Ishikawa (cell line): ENCODE results near the gene SEC63.

Experiments
- CEBPB ChIP-seq: IDR thresholded peaks from 2 replicates; pipeline ENCODE4 v1.6.1; 2012
- CREB1 ChIP-seq: IDR thresholded peaks from 2 replicates; pipeline ENCODE4 v1.6.1; 2012; ENCODE audit warnings: low read depth
- EGR1 ChIP-seq: IDR thresholded peaks from 2 replicates; pipeline ENCODE4 v1.6.1; 2012
- EP300 ChIP-seq: IDR thresholded peaks from 2 replicates; pipeline ENCODE4 v1.6.1; 2012; ENCODE audit warnings: borderline replicate concordance
- FOXM1 ChIP-seq: IDR thresholded peaks from 2 replicates; pipeline ENCODE4 v1.6.1; 2012; ENCODE audit warnings: low read depth, borderline replicate concordance
- MAX ChIP-seq: IDR thresholded peaks from 2 replicates; pipeline ENCODE4 v1.6.1; 2012
- NFIC ChIP-seq: IDR thresholded peaks from 2 replicates; pipeline ENCODE4 v1.6.1; 2012
- RAD21 ChIP-seq: IDR thresholded peaks from 2 replicates; pipeline ENCODE4 v1.6.1; 2012; ENCODE audit warnings: low read depth
- REST ChIP-seq: IDR thresholded peaks from 2 replicates; pipeline ENCODE4 v1.6.1; 2012; ENCODE audit warnings: low read depth, mild to moderate bottlenecking
- TAF1 ChIP-seq: IDR thresholded peaks from 2 replicates; pipeline ENCODE4 v1.6.1; 2012; ENCODE audit warnings: low read depth, mild to moderate bottlenecking
- TCF12 ChIP-seq: IDR thresholded peaks from 2 replicates; pipeline ENCODE4 v1.6.1; 2012; ENCODE audit warnings: low read depth
- TEAD4 ChIP-seq: IDR thresholded peaks from 2 replicates; pipeline ENCODE4 v1.6.1; 2012
- USF1 ChIP-seq: IDR thresholded peaks from 2 replicates; pipeline ENCODE4 v1.6.1; 2012
- YY1 ChIP-seq: IDR thresholded peaks from 2 replicates; pipeline ENCODE4 v1.6.1; 2012; ENCODE audit warnings: low read depth
- ZBTB7A ChIP-seq: IDR thresholded peaks from 2 replicates; pipeline ENCODE4 v1.6.1; 2012; ENCODE audit warnings: low read depth

The SEC63 gene

GRCh38 chr6:107819217-107819616, 138.8 kb downstream of the SEC63 start:
- TF ChIP-seq RAD21 = no peak
- no peak for TF ChIP-seq REST
- no peak for TF ChIP-seq TAF1
- TF ChIP-seq FOXM1 = no peak
- no peak for TF ChIP-seq TEAD4
- TF ChIP-seq CREB1 = no peak
- TF ChIP-seq TCF12 = no peak
- TF ChIP-seq YY1 = no peak
- TF ChIP-seq CEBPB = no peak
- no peak for TF ChIP-seq EGR1
- TF ChIP-seq USF1 = no peak
- TF ChIP-seq NFIC = no peak
- TF ChIP-seq ZBTB7A = no peak
- no peak for TF ChIP-seq MAX
- TF ChIP-seq EP300 = no peak

- TF ChIP-seq REST (no peak), NFIC (no peak), ZBTB7A (no peak), EP300 (no peak), CEBPB (no peak), TAF1 (no peak), USF1 (no peak), TCF12 (no peak), MAX (no peak), RAD21 (no peak), YY1 (no peak), FOXM1 (no peak), TEAD4 (no peak), EGR1 (no peak), CREB1 (no peak)
Observed at GRCh38 chr6:107818272-107818671, 139.7 kb downstream of the SEC63 start.

GRCh38 chr6:107817784-107818183, 140.2 kb downstream of the SEC63 start:
- TF ChIP-seq EGR1 = no peak
